ENCODE measurements around the gene TOP3B. TPM values are rescaled to one million over a fixed set of nuclear protein-coding genes. Genes with fewer than 3 reads are reported as not detected.

Gene TOP3B
- total RNA-seq, 4 donors from 2014 or later, result 16.6 to 27.3 (median 22.8) TPM

DNA sequence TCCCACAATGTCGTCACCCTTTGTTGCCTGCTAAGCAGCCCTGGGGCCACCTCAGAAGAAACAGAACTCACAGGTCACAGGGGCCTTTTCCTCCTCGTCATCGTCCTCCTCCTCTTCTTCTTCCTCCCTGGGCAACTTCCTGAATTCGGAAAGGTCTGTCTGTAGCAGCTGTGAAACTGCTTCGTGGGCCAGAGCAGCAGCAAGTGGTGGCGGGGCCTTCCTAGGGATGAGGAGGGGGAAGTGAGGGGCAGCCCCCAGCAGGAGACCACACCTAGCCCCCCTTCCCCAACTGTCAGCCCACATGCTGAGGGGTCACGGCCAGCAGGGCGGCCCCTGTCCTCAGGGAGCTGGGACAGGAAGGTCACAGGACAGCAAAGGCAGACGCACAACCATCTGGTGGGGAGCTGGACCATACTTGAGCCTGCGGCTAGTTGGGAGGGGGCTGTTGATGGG, 43.1 kb downstream of the TOP3B start:
- TF ChIP-seq, protein P1, sequence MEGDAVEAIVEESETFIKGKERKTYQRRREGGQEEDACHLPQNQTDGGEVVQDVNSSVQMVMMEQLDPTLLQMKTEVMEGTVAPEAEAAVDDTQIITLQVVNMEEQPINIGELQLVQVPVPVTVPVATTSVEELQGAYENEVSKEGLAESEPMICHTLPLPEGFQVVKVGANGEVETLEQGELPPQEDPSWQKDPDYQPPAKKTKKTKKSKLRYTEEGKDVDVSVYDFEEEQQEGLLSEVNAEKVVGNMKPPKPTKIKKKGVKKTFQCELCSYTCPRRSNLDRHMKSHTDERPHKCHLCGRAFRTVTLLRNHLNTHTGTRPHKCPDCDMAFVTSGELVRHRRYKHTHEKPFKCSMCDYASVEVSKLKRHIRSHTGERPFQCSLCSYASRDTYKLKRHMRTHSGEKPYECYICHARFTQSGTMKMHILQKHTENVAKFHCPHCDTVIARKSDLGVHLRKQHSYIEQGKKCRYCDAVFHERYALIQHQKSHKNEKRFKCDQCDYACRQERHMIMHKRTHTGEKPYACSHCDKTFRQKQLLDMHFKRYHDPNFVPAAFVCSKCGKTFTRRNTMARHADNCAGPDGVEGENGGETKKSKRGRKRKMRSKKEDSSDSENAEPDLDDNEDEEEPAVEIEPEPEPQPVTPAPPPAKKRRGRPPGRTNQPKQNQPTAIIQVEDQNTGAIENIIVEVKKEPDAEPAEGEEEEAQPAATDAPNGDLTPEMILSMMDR (IDR thresholded peaks at IDR 0.05; ENCODE audit: low read depth), result no peak

DNA sequence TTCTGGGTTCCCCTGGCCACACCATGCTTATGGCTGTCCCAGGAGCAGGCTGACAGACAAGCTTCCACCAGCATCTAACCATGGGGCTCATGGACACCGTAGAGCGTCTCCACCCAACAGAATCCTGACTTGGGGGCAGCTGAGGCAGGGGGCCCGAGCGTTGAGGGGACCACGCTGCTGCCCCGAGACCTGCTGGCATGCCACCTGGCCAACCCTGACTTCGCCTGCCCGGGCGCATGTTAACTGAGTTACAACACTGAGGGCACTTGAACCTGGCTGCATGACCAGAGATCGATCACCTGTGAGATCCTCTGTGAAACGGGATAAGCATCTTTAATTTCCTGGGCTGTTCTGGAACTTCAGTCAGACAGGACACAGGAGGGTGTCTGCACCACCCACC, 43.7 kb downstream of the TOP3B start:
- TF ChIP-seq, protein P1 (IDR thresholded peaks at IDR 0.05; ENCODE audit: low read depth), result no peak

DNA sequence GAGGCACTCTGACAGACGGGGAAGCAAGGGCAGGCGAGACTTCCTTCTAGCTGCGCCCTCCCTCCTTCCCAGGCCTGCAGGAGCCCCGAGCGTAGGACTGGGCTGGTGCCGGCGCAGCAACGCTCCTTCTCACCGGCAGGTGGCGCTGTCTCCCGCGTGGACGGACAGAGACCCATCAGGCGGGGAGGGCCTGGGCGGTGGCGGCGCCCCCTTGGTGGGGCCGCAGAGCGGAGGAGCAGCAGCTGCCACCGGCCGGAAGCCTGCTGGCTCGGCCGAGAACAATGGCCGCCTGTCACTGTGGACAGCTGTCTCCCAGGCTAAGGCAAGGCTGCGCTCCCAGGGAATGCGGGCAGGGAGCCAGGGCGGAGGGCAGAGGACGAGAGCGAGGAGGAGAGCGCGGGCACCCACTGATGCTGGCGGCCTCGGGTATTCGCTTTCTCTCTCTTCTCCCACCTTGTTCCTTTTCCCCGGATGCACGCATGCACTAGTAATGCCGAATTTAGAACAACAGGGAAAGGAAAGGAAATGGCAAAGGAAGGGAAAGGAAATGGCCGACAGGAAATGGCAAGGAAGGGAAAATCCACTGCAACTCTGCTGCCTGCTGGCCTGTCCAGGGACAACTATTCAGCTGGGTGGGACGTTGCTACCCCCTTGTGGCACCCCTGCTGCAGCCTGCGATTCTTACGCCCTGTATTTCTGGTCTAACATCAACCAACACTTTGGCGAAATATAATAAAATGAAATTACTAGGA, 44.3 kb downstream of the TOP3B start:
- TF ChIP-seq, protein P1 (IDR thresholded peaks at IDR 0.05; ENCODE audit: low read depth), result no peak

DNA sequence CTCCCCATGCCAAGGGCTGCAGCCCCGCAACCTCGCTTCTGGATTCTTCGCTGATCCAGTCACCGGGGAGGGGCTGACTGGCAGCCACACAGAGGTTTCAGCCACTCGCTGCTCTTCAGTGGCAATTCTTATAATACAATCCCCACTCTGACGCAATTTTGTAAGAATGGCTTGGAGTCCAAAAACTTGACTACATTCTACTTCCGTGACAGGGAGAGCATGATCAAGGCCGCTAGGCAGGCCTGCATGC, 44.8 kb downstream of the TOP3B start:
- TF ChIP-seq, protein P1 (IDR thresholded peaks at IDR 0.05; ENCODE audit: low read depth), result no peak

DNA sequence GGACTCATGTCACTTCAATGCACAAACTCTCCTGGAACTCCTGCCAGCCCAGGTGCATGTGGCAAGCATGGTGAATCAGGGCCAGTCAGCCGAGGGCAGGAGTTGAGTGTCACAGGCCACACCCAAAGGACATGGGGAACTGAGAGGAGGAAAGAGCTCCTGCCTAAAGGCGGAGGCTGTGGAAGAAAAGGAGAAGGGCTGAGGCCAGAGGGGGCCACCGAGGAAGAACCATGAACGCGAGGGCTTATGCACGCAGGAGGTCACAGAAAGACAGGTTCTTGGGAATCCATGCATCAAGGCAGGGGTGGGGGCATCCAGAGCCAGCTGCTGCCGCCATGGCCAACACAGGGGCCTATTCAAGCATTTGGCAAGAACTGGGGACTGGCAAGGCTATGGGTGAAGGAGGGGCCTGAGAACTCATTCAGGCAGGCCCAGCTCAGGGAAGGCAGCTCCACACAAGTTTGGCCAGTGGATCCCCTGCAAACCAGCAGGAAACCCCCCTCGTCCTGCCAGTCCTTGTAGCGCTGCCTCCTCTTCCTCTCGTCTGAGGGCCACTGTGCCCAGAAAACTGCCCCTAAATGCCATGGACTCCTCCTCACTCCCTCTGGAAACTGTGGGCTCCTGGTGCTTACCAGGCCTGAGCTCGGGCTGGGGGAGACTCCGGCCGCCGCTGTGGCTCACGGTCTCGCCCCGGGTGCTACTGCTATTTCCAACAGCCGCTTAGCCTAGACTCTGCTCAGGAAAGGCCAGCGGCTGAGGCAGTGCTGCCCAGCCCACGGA, 45.4 kb downstream of the TOP3B start:
- TF ChIP-seq, protein P1 (IDR thresholded peaks at IDR 0.05; ENCODE audit: low read depth), result no peak

DNA sequence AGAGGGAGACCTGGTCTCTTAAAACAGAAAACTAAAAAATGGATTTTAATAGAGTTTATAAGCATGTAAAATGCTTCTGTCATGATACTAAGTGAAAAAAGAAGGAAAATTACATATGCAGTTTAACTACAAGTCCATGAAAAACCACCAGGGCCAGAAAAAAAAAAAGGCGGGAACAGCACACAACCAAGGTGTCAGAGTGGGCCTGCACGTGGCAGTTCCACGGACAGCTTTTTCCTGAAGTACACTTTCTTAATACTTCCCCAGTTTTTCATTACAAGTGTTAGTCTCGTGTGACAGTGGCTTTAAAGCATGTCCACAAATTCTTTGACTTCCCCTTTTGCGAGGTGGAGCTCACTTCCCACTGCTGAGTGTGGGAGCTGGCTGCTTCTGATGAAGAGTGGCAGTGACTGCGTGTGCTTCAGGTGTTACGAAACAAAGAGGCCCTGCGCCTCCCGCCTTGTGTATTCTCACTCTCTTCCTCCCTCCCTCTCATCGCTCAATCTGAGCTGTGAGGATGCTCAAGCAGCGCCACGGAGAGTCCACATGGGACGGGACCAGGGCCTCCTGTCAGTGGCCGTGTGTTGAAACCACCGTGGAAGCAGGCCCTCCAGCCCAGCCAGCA, 46.3 kb downstream of the TOP3B start:
- TF ChIP-seq, protein P1 (IDR thresholded peaks at IDR 0.05; ENCODE audit: low read depth), result no peak

DNA sequence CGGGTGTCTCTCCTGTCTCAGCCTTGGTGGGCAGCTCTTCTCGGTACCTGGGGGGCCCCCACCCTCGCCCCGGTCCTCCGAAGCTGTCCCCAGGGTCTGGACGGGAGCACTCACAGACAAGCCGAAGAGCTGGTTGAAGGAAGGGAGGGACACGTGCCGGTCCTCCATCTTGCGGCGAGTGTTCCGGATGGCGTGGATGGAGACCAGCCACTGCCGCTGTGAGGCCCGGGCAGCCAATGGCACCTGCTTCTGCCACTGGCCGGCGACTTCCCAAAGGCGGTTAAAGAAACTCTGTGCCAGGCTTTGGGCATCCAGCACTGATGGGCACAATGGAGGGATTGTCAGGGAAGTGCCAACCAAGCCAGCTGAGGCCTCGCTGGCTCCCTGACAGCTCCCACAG, 48.7 kb downstream of the TOP3B start:
- TF ChIP-seq, protein P1 (IDR thresholded peaks at IDR 0.05; ENCODE audit: low read depth), result no peak
